Fibroblast of skin of left quadriceps (primary cell): ENCODE data around the gene AGPAT1.
"Not testable (repeated sequence)": the region's sequence is repeated elsewhere in the genome, so short reads cannot be mapped to it uniquely, and the experiment has no call there.

ENCODE experiments used
- DNase-seq, 2 experiments: peaks; one replicate each; pipeline ENCODE4 v3.0.0-alpha.2; 2013; ENCODE audit warnings: low read depth in 2 of 2

Gene AGPAT1

DNA sequence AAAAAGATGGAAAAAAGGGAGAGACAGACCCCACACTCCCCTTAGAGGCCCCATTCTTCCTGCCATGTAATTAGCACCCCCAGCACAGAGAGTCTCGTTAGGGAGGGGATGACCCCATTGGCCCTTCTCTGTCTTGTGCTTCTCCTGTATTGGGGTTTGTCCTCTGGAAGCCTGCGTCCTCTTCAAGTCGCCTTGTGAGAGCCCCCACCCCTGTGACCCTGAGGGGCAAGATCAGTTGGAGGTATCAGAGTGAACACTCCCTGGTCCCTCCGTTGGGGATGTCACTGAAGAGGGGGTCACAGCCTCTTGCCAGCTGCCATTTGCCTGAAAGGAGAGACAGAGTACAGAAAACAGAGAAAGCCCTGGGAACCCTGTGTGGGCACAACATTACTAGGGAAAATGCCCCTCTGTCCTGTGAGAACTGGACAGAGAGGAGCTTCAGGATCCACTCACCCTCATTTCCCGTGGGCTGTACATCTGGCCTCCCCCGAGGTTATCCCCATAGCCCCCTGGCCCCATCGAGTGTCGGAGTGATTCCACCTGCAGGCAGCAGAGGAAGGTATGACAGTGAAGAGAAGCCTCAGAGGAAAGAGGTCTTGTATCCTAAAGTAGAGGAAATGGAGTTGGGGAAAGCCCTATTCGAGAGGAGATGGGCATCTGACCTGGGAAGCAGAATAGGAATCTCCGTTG is 10.4 kb upstream of the AGPAT1 start:
- DNase-seq, result not testable (repeated sequence)

GRCh38 chr6:32185681-32186131 is 9.8 kb upstream of the AGPAT1 start:
- peak; percentile 51 to 55 for DNase-seq

GRCh38 chr6:32184084-32184640 is 8.3 kb upstream of the AGPAT1 start, which contains the start of gene AGER:
Gene AGER (minus strand): TSS chr6:32184253. CDS start chr6:32184222, 31 bp downstream.
- no peak for DNase-seq

DNA sequence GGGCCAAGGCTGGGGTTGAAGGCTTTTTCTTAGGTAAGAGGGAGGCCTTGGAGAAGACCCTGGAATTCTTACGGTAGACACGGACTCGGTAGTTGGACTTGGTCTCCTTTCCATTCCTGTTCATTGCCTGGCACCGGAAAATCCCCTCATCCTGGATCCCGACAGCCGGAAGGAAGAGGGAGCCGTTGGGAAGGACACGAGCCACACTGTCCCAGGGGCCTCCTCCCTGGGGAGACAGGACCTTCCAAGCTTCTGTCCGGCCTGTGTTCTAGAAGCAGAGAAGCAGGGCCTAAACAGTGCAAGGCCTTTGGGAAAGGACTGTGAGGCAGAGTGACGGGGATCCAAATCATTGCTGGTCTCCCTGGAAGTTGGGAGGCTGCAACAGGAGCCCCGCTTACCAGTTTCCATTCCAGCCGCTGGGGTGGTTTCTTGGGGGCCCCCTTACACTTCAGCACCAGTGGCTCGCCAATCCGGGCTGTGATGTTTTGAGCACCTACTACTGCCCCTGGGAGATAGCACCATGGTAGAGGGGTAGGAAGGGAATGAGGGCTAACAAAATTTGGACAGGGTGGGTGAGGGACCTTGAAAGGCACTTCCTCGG is 7.7 kb upstream of the AGPAT1 start:
- no peak for DNase-seq

- DNase-seq, result no peak
These were observed 7.1 kb upstream of the AGPAT1 start for GRCh38 chr6:32183030-32183429.

DNA sequence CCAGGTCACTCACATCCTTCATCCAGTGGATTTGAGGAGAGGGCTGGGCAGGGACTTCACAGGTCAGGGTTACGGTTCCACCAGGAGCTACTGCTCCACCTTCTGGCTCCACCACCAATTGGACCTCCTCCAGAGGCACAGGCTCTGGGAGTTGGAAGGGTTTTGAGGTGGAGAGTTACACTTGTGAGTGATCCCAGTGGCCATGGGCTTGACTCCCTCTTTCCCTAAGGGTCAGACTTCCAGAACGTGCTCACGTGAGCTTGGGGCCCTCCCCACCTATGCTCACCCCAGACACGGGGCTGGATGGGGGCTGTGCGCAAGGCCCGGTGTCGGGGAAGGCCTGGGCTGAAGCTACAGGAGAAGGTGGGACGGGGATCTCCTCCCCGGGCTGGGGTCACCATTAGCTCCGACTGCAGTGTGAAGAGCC is 6.7 kb upstream of the AGPAT1 start:
- DNase-seq, result no peak

- no peak for DNase-seq
These were observed 6.1 kb upstream of the AGPAT1 start for GRCh38 chr6:32181915-32182529.

DNA sequence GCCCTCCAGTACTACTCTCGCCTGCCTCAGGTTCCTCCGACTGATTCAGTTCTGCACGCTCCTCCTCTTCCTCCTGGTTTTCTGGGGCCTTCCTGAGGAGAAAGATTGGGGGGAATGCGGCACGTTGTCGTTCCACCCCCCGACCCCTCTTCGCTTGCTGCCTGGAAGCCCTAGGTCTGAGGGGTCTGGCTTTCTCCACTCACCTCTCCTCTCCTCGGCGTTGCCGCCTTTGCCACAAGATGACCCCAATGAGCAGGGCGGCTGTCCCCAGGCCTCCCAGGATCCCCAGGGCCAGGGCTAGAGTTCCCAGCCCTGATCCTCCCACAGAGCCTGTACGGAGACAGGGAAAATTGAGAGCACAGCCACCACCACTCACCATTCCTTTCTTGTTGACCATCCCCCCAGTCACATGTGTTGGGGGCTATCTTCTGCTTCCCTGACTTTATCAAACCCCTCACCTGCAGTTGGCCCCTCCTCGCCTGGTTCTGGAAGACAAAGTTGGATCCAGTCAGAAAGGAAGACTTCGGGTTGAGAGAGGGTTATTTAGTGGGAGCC is 5.3 kb upstream of the AGPAT1 start:
- DNase-seq, result no peak

GRCh38 chr6:32179766-32180405 is 4.0 kb upstream of the AGPAT1 start:
- DNase-seq, result no peak

GRCh38 chr6:32178547-32179440 is 2.9 kb upstream of the AGPAT1 start:
- DNase-seq, result no peak

DNA sequence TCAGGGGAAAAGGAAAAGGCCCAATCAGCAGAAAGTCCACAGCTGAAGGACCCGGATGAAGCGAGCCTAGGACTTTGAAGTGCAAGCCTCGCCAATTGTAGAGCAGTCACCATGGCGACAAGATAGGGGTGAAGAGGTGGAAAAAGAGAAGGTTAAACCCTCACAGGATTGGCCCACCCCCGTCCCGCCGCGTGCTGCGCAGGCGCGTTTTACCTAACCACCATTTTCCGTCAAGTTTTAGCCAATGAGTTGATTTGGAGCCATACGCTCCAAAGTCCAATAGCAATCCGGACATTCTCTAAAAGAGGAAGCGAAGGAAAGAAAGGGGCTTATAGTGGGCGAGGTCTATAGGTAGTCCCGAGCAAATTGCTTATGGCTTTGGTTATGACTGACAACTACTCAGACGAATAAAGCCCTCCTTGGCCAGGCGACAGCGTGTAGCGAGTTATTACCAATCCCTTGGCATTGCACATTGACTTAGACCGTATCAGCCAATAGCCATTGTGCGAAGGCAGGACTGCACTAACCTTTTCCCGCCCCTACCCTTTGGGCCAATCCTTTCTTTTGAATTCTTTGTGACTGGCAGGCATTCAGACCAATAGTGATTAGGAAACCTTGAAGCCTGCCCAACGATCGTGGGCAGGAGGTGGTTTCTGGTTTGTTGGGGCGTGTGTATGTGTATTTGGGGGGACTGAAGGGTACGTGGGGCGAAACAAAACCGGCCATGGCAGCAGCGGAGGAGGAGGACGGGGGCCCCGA is 2.1 kb upstream of the AGPAT1 start, which contains the start of gene RNF5:
TSS of gene RNF5 (plus strand) at position 618 of the 759 bp plus-strand sequence. CDS start at position 725, 107 bp downstream.
- peak; percentile 100 for DNase-seq

- no peak for DNase-seq
These were observed 1.4 kb upstream of the AGPAT1 start for GRCh38 chr6:32177183-32177787.

DNA sequence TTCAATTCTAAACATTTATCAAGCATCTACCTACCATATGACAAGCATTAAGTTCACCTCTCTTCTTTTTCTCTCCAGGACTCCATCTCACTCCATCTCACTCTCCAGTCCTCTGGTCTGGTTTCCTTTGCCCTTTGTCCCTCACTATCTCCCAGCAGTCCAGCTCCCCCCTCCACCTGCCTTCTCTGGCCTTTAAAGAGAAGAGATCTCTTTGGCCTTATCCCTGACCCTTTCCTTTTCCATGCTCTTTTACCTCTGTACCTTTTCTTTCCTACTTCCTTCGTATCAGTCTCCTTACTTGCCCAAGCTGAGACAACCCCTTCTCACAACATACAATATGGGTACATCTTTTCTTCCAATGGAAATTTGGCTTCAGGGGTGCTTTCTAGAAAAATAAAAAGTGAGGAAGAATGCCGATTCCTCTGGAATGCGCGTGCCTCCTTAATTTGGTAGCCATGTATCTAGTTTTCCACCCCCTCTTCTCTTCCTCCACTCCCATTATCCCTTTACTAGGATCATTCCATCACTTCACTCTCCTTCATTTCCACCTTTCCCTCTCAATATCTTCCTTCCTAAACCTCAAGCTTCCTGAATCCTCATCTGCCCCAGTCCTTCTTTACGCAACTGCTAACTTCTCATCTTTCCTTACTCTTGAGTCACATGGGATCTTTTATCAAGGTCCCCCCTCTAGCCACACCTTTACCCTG is 745 bp upstream of the AGPAT1 start:
- no peak for DNase-seq

GRCh38 chr6:32175322-32175710 is 568 bp downstream of the AGPAT1 start:
- DNase-seq, result no peak

DNA sequence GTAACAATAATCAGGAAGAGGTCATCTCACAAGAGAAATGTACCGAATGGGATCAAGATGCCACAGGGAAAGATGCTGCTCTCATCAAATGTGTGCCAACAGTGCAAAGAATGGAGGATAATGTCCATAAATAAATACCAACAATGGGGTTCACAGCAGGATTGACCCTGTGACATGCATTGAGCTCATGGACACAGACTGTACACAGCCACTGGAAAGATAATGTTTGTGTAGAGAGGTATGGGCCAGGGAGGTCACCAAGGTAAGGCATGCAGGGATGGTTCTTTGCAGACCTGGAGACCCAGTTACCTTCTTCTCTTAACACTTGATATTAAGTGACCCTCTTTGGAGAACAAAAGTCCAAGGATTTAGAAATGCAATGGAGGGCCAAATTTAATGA is 1.5 kb downstream of the AGPAT1 start:
- no peak for DNase-seq

DNA sequence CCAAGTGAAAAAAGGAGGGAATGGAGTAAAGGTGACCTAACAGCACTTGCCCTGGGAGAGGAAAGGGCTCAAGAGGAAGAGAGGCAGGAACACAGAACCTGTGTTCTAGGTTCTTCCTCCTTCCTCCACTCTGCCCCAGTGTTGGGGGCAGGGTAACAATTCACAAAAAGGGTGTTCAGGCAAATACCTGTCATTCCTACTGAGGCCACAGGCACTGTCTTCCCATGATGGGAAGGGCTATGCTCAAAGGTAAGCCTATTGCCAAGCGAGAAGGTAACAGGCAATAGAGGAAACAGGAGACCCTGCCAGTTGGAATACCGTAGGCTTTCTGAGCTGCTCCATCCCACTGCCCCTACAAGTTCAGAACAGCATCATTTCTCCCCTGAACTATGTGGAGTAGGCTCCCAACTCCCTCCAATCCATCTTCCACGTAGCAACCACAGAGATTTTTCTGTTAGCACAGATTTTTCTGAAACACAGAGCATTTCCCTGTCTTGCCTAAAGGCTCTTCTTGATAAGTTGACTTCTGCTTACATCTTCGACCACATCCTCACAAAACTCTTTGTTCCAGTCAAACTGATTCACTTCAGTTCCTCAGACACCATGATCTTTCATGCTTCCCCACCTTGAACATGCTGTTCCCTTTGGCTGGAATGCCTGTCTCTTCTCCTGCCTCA is 2.7 kb downstream of the AGPAT1 start:
- no peak for DNase-seq

DNA sequence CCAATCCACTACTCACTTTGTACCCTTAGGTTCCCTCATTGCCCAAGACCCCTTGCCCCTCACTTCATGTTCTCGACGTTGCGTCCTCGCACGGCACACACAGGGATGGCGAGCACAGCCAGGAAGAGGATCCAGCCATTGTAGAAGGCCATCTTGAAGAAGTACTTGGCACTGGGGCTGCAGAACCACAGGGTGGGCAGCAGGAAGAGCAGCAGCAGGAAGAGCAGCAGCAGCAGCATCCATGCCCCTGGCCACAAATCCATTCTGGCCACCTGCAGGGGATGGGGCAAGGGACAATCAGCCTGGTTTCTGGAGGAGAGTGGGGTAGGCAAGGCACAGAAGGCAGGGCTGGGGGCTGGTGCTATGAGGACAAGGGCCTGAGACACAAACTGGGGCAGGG is 4.7 kb downstream of the AGPAT1 start:
- DNase-seq, result no peak

- DNase-seq, result no peak
These were observed 5.6 kb downstream of the AGPAT1 start for GRCh38 chr6:32170294-32170693.
